K562 (cell line): ENCODE results near the gene VKORC1. TPM values are rescaled to one million over a fixed set of nuclear protein-coding genes. Genes with fewer than 3 reads are reported as not detected.
A peak's percentile ranks its signal among the peaks of the same experiment; 100 is the strongest.

Experiments used
- CBX8 ChIP-seq: fragments of 200-600 bp; sonication (generic); IDR thresholded peaks from 2 replicates; pipeline ENCODE4 v1.6.1; 2012; ENCODE audit warnings: borderline replicate concordance, mixed run types, low read depth, mild to moderate bottlenecking, moderate library complexity, mixed read lengths, low read length, control low read depth, inconsistent platforms; ENCODE audit not compliant: poor library complexity, severe bottlenecking; ENCODE audit errors: extremely low read depth
- CHD2 ChIP-seq: IDR thresholded peaks from 2 replicates; pipeline ENCODE4 v1.6.1; 2011; ENCODE audit warnings: low read depth, low read length
- DMBX1 ChIP-seq: fragments of 250-450 bp; sonication (Bioruptor Pico); IDR thresholded peaks from 2 replicates; pipeline ENCODE4 v1.8.0; 2022; ENCODE audit warnings: inconsistent platforms, mild to moderate bottlenecking, moderate library complexity, borderline replicate concordance
- FOSL1 ChIP-seq: fragments of 200-800 bp; sonication (Bioruptor generic); conservative IDR thresholded peaks from 2 replicates; pipeline ENCODE4 v1.6.1; 2016; ENCODE audit warnings: missing genetic modification characterization, missing compliant biosample characterization
- FOXJ2 ChIP-seq: fragments of 200-800 bp; sonication (Bioruptor generic); IDR thresholded peaks from 2 replicates; pipeline ENCODE4 v1.6.1; 2016; ENCODE audit warnings: missing genetic modification characterization, missing compliant biosample characterization
- LEF1 ChIP-seq: fragments of 450-650 bp; IDR thresholded peaks from 2 replicates; pipeline ENCODE4 v1.6.1; 2016; ENCODE audit warnings: mild to moderate bottlenecking
- MTA3 ChIP-seq: fragments of 450-650 bp; formaldehyde crosslinking; IDR thresholded peaks from 2 replicates; pipeline ENCODE4 v1.6.1; 2017; ENCODE audit warnings: mild to moderate bottlenecking, borderline replicate concordance
- NFATC3 ChIP-seq: fragments of 450-650 bp; IDR thresholded peaks from 2 replicates; pipeline ENCODE4 v1.6.1; 2017; ENCODE audit warnings: mild to moderate bottlenecking
- NONO ChIP-seq, 2 experiments: fragments of 200-400 bp in 1 of 2; fragments of 450-650 bp in 1 of 2; formaldehyde crosslinking in 1 of 2; IDR thresholded peaks; 2 replicates each; pipeline ENCODE4 v1.6.1; 2017; ENCODE audit warnings: low read depth in 2 of 2, mild to moderate bottlenecking in 2 of 2, moderate library complexity in 2 of 2, low read length in 1 of 2
- SAFB2 ChIP-seq: fragments of 200-400 bp; formaldehyde crosslinking; IDR thresholded peaks from 2 replicates; pipeline ENCODE4 v1.6.1; 2018; ENCODE audit warnings: borderline replicate concordance, low read length, low read depth, moderate library complexity; ENCODE audit not compliant: severe bottlenecking
- ZNF143 ChIP-seq: sonication (generic); formaldehyde crosslinking; IDR thresholded peaks from 2 replicates; pipeline ENCODE4 v1.9.0; 2022; ENCODE audit warnings: mild to moderate bottlenecking, missing genetic modification reagents
- ZNF175 ChIP-seq: fragments of 200-800 bp; sonication (Bioruptor generic); IDR thresholded peaks from 2 replicates; pipeline ENCODE4 v1.6.1; 2016; ENCODE audit warnings: low read depth, mild to moderate bottlenecking, missing genetic modification characterization, missing compliant biosample characterization
- ZNF347 ChIP-seq: fragments of 450-650 bp; formaldehyde crosslinking; IDR thresholded peaks from 2 replicates; pipeline ENCODE4 v1.4.0; 2020; ENCODE audit warnings: low read depth, mild to moderate bottlenecking, moderate library complexity
- ZNF785 ChIP-seq: fragments of 250-450 bp; sonication (Bioruptor Pico); IDR thresholded peaks from 2 replicates; pipeline ENCODE4 v1.4.0; 2020; ENCODE audit warnings: mild to moderate bottlenecking
- polyA plus RNA-seq, 8 experiments: library from polyadenylated mRNA; depleted of rRNA in 4 of 8; stranded (reverse) in 5 of 8; unstranded in 3 of 8; fragments of >200 nt; fragmentation: Nextera tagmentation in 2 of 8; fragmentation: Illumina TruSeq in 1 of 8; extraction: Ambion mirVana in 2 of 8; extraction: Trizol in 1 of 8; gene quantifications; 2 replicates each; pipeline versions ENCODE4 v1.2.1 to v1.2.3, GENCODE V29; 2011 to 2014; ENCODE audit warnings: inconsistent platforms in 1 of 8, missing spikeins in 1 of 8
- total RNA-seq, 7 experiments: library from RNA; depleted of rRNA in 6 of 7; stranded (reverse); fragments of >200 nt in 6 of 7; fragmentation: Illumina TruSeq in 2 of 7; extraction: Trizol in 2 of 7; gene quantifications; 2 replicates each; pipeline versions ENCODE4 v1.2.1 to v1.2.3, GENCODE V29; 2011 to 2021; ENCODE audit warnings: low replicate concordance in 1 of 7
- TF ChIP-seq, protein P1 (sequence below): sonication (generic); formaldehyde crosslinking; IDR thresholded peaks from 2 replicates; pipeline ENCODE4 v1.8.0; 2022; ENCODE audit warnings: missing genetic modification reagents, mild to moderate bottlenecking, borderline replicate concordance

VKORC1 gene
- total and polyA plus RNA-seq, 9 of the 15 experiments (the other 6 are each of a cell fraction or from before 2014, with no cell fraction given) = 30.0 to 119 (median 62.1) TPM

DNA sequence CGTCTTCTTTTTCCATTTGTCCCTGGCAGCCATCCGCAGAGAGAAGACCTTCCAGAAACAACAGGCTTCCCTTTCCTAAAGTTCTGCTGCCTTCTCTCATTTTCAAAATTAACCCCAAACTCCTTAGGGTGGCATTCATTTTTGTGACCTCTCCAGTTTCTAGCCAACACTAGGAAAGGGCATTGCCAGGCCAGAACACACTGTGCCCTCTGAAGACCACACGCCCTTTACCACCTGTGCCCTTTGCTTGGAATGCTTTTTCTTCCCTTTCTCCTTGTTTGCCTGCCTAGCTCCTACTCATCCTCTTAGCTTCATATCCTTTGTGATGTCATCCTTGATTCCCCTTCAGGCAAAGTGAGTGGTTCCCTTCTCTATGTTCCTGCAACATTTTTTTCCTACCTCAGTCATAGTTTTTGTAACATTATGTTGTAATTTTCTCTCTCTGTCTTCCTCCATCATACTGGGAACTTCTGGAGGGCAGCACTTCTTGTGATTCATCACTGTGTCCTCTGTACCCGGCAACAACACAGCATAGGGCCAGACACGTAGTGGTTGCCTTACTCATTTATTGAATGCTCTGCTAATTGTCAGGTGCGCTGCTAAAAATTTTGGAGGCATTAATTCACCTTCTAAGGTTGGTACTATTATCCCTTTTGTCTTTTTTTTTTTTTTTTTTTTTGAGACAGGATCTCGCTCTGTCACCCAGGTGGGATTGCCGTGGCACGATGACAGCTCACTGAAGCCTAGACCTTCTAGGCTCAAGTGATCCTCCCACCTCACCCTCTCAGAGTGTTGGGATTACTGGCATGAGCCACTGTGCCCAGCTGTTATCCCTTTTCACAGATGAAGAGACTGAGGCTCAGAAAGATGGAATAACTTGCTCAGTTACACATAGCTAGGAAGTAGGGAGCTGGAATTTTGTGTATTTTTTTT lies 23.9 kb upstream of the VKORC1 start (continued):
- TF ChIP-seq, protein P1, sequence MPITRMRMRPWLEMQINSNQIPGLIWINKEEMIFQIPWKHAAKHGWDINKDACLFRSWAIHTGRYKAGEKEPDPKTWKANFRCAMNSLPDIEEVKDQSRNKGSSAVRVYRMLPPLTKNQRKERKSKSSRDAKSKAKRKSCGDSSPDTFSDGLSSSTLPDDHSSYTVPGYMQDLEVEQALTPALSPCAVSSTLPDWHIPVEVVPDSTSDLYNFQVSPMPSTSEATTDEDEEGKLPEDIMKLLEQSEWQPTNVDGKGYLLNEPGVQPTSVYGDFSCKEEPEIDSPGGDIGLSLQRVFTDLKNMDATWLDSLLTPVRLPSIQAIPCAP (CRISPR knock-in tag) = no peak
- no peak for TF ChIP-seq ZNF175 (CRISPR knock-in tag)
- TF ChIP-seq NFATC3 = no peak
- TF ChIP-seq FOSL1 = peak; percentile 16; the same call in 1 of the 2 replicates
- no peak for TF ChIP-seq SAFB2
- TF ChIP-seq DMBX1 = no peak
- no peak for TF ChIP-seq NONO (IDR thresholded peaks at IDR 0.05; ENCODE audit: low read depth in 2 of 2, low read length in 1 of 2)
- no peak for TF ChIP-seq LEF1
- TF ChIP-seq CBX8 = no peak
- TF ChIP-seq ZNF143 (CRISPR knock-in tag) = no peak
- TF ChIP-seq FOXJ2 (tag) = no peak
- 0 out of 2 replicates have a peak, but pooled peaks have one; percentile 20 for TF ChIP-seq MTA3
- TF ChIP-seq ZNF347 (CRISPR knock-in tag) = no peak
- TF ChIP-seq ZNF785 (CRISPR knock-in tag) = no peak
- no peak for TF ChIP-seq CHD2
